ENCODE data around the gene DBX1. TPM values are rescaled to one million over a fixed set of nuclear protein-coding genes. Genes with fewer than 3 reads are reported as not detected.

The DBX1 gene
- total RNA-seq, 2 experiments from 2014 or later: not detected

- H3K9me3 Mint-ChIP-seq: no peaks in the 10 kb centered on the region
- no peaks in the 10 kb centered on the region for H3K36me3 Mint-ChIP-seq (ENCODE audit: low read depth)
- peaks cover 17% of the 10 kb centered on the region for H3K27me3 Mint-ChIP-seq (ENCODE audit: low read depth)
- H3K4me3 Mint-ChIP-seq: no peak overlapping the region
- CTCF ChIA-PET: interaction anchor here (0.7 kb wide), 1 partner anchor 467 kb away, joined by 3 read pairs; no protein-coding TSS in a partner anchor
- intact Hi-C loops (cut with micrococcal nuclease): no loop called here
- DNase-seq: no peak
- H3K27ac Mint-ChIP-seq: no peak overlapping the region
- no peaks in the 10 kb centered on the region for H3K4me1 Mint-ChIP-seq (ENCODE audit: low read depth)
These were observed 31.9 kb upstream of the DBX1 start for GRCh38 chr11:20192151-20192550.

- Mint-ChIP-seq H3K27ac (no peak overlapping the region), H3K36me3 (ENCODE audit: low read depth) (no peaks in the 10 kb centered on the region), H3K27me3 (ENCODE audit: low read depth) (peaks cover 38% of the 10 kb centered on the region), H3K9me3 (no peaks in the 10 kb centered on the region), H3K4me3 (no peak overlapping the region), H3K4me1 (ENCODE audit: low read depth) (no peaks in the 10 kb centered on the region)
- no peak for DNase-seq
- intact Hi-C loops (cut with micrococcal nuclease): no loop called here
- CTCF ChIA-PET: no interaction called here
These were observed 18.7 kb upstream of the DBX1 start for GRCh38 chr11:20178976-20179375.

- CTCF ChIA-PET: no interaction called here
- intact Hi-C loops (cut with micrococcal nuclease): no loop called here
- no peaks in the 10 kb centered on the region for H3K4me1 Mint-ChIP-seq (ENCODE audit: low read depth)
- H3K4me3 Mint-ChIP-seq: no peak overlapping the region
- no peak overlapping the region for H3K27ac Mint-ChIP-seq
- peaks cover 38% of the 10 kb centered on the region for H3K27me3 Mint-ChIP-seq (ENCODE audit: low read depth)
- no peaks in the 10 kb centered on the region for H3K36me3 Mint-ChIP-seq (ENCODE audit: low read depth)
- DNase-seq: no peak
- H3K9me3 Mint-ChIP-seq: no peaks in the 10 kb centered on the region
These were observed 16.9 kb upstream of the DBX1 start for GRCh38 chr11:20177136-20177535.

- DNase-seq: no peak
- intact Hi-C loops (cut with micrococcal nuclease): no loop called here
- no peak overlapping the region for H3K27ac Mint-ChIP-seq
- CTCF ChIA-PET: no interaction called here
- H3K4me1 Mint-ChIP-seq (ENCODE audit: low read depth): no peaks in the 10 kb centered on the region
- peaks cover 4% of the 10 kb centered on the region for H3K9me3 Mint-ChIP-seq
- H3K36me3 Mint-ChIP-seq (ENCODE audit: low read depth): no peaks in the 10 kb centered on the region
- H3K27me3 Mint-ChIP-seq (ENCODE audit: low read depth): peaks cover 49% of the 10 kb centered on the region
- no peak overlapping the region for H3K4me3 Mint-ChIP-seq
These were observed 12.6 kb upstream of the DBX1 start for GRCh38 chr11:20172721-20173447.

GRCh38 chr11:20163783-20164481 lies 3.7 kb upstream of the DBX1 start:
- no peak overlapping the region for H3K4me3 Mint-ChIP-seq
- H3K27ac Mint-ChIP-seq: no peak overlapping the region
- peaks cover 30% of the 10 kb centered on the region for H3K4me1 Mint-ChIP-seq (ENCODE audit: low read depth)
- no peaks in the 10 kb centered on the region for H3K36me3 Mint-ChIP-seq (ENCODE audit: low read depth)
- CTCF ChIA-PET: interaction anchor here (0.6 to 1.2 kb wide), 5 partner anchors 32 to 1331 kb away, joined by 3 to 4 read pairs (median 3); no protein-coding TSS in a partner anchor
- intact Hi-C loops (cut with micrococcal nuclease): no loop called here
- H3K9me3 Mint-ChIP-seq: no peaks in the 10 kb centered on the region
- H3K27me3 Mint-ChIP-seq (ENCODE audit: low read depth): peaks cover 82% of the 10 kb centered on the region
- DNase-seq: no peak

- Mint-ChIP-seq H3K27ac (no peak overlapping the region), H3K4me1 (ENCODE audit: low read depth) (peaks cover 37% of the 10 kb centered on the region), H3K36me3 (ENCODE audit: low read depth) (no peaks in the 10 kb centered on the region), H3K4me3 (peak overlapping the region; percentile 48), H3K27me3 (ENCODE audit: low read depth) (peaks cover 86% of the 10 kb centered on the region), H3K9me3 (no peaks in the 10 kb centered on the region)
- CTCF ChIA-PET: interaction anchor here (0.8 to 1.2 kb wide), 4 partner anchors 31 to 603 kb away, joined by 3 to 4 read pairs (median 4); no protein-coding TSS in a partner anchor
- intact Hi-C loops (cut with micrococcal nuclease): no loop called here
- peak; percentile 20 for DNase-seq
These were observed 2.8 kb upstream of the DBX1 start for GRCh38 chr11:20162824-20163782.

GRCh38 chr11:20161923-20162744 lies 1.9 kb upstream of the DBX1 start:
- no peak for DNase-seq
- CTCF ChIA-PET: no interaction called here
- H3K27me3 Mint-ChIP-seq (ENCODE audit: low read depth): peaks cover 85% of the 10 kb centered on the region
- no peaks in the 10 kb centered on the region for H3K36me3 Mint-ChIP-seq (ENCODE audit: low read depth)
- no peak overlapping the region for H3K27ac Mint-ChIP-seq
- intact Hi-C loops (cut with micrococcal nuclease): loop anchor here (2.0 kb wide), 1 partner anchor 47 kb away; no protein-coding TSS in a partner anchor
- H3K4me1 Mint-ChIP-seq (ENCODE audit: low read depth): peaks cover 45% of the 10 kb centered on the region
- H3K4me3 Mint-ChIP-seq: no peak overlapping the region
- no peaks in the 10 kb centered on the region for H3K9me3 Mint-ChIP-seq

- H3K4me3 Mint-ChIP-seq: no peak overlapping the region
- H3K4me1 Mint-ChIP-seq (ENCODE audit: low read depth): peaks cover 45% of the 10 kb centered on the region
- peaks cover 77% of the 10 kb centered on the region for H3K27me3 Mint-ChIP-seq (ENCODE audit: low read depth)
- no peak overlapping the region for H3K27ac Mint-ChIP-seq
- H3K36me3 Mint-ChIP-seq (ENCODE audit: low read depth): no peaks in the 10 kb centered on the region
- intact Hi-C loops (cut with micrococcal nuclease): loop anchor here (2.0 kb wide), 1 partner anchor 47 kb away; no protein-coding TSS in a partner anchor
- CTCF ChIA-PET: no interaction called here
- no peaks in the 10 kb centered on the region for H3K9me3 Mint-ChIP-seq
- DNase-seq: no peak
These were observed 1.1 kb upstream of the DBX1 start for GRCh38 chr11:20161230-20161918.

- Mint-ChIP-seq H3K36me3 (ENCODE audit: low read depth) (no peaks in the 10 kb centered on the region), H3K27ac (no peak overlapping the region), H3K4me1 (ENCODE audit: low read depth) (peaks cover 50% of the 10 kb centered on the region), H3K4me3 (no peak overlapping the region), H3K27me3 (ENCODE audit: low read depth) (peaks cover 77% of the 10 kb centered on the region), H3K9me3 (no peaks in the 10 kb centered on the region)
- no peak for DNase-seq
- intact Hi-C loops (cut with micrococcal nuclease): loop anchor here (2.0 to 10.0 kb wide), 4 partner anchors 49 to 505 kb away; partner anchors contain the start of genes NAV2, NELL1 and SLC6A5
- CTCF ChIA-PET: no interaction called here
These were observed 551 bp downstream of the DBX1 start for GRCh38 chr11:20159466-20160381.

GRCh38 chr11:20158597-20159257 lies 1.5 kb downstream of the DBX1 start:
- H3K36me3 Mint-ChIP-seq (ENCODE audit: low read depth): no peaks in the 10 kb centered on the region

More at GRCh38 chr11:20158597-20159257, 1.5 kb downstream of the DBX1 start:
- Mint-ChIP-seq H3K4me3 (no peak overlapping the region), H3K9me3 (no peaks in the 10 kb centered on the region), H3K4me1 (ENCODE audit: low read depth) (peaks cover 47% of the 10 kb centered on the region), H3K27ac (no peak overlapping the region), H3K27me3 (ENCODE audit: low read depth) (peaks cover 69% of the 10 kb centered on the region)
- CTCF ChIA-PET: no interaction called here
- intact Hi-C loops (cut with micrococcal nuclease): loop anchor here (2.0 to 10.0 kb wide), 3 partner anchors 440 to 506 kb away; partner anchors contain the start of genes NAV2, NELL1 and SLC6A5
- DNase-seq: peak; percentile 45

Measured in activated naive CD4-positive, alpha-beta T cell treated with anti-CD3 and anti-CD28 coated beads for 36 hours (primary cell).